Thyroid gland (tissue), 4 donors: Measurements from ENCODE around the gene TIGD4.

Experiments used
- CTCF ChIP-seq, 6 experiments: fragments of 200-600 bp in 3 of 6; fragments of 450-650 bp in 3 of 6; sonication (generic) in 3 of 6; IDR thresholded peaks; one replicate each; pipeline ENCODE4 v1.5.1; 2016 to 2019; ENCODE audit warnings: antibody characterized with exemption in 6 of 6, mild to moderate bottlenecking in 2 of 6, inconsistent platforms in 1 of 6, moderate library complexity in 1 of 6
- POLR2A ChIP-seq, 2 donors: fragments of 450-650 bp; IDR thresholded peaks; one replicate each; pipeline ENCODE4 v1.6.1; 2017; ENCODE audit warnings: antibody characterized with exemption in 2 of 2, mild to moderate bottlenecking in 2 of 2, moderate library complexity in 1 of 2

GRCh38 chr4:152803541-152803940 lies 24.0 kb upstream of the TIGD4 start:
- TF ChIP-seq CTCF (IDR thresholded peaks at IDR 0.05) (no peak), POLR2A (IDR thresholded peaks at IDR 0.05) (no peak)
